Stomach (tissue), 4 donors: ENCODE data around the gene ZCCHC7.

Experiments used
- CTCF ChIP-seq, 7 experiments: fragments of 450-650 bp in 4 of 7; fragments of 200-600 bp in 3 of 7; sonication (generic) in 3 of 7; IDR thresholded peaks; one replicate each; pipeline ENCODE4 v1.5.1; 2016 to 2019; ENCODE audit warnings: antibody characterized with exemption in 7 of 7, control low read depth in 2 of 7, mild to moderate bottlenecking in 1 of 7
- POLR2A ChIP-seq, 4 donors: fragments of 450-650 bp; IDR thresholded peaks; one replicate each; pipeline ENCODE4 v1.6.1; 2016; ENCODE audit warnings: antibody characterized with exemption in 4 of 4, control low read depth in 2 of 4, mild to moderate bottlenecking in 1 of 4, moderate library complexity in 1 of 4

- TF ChIP-seq POLR2A (IDR thresholded peaks at IDR 0.05) (no peak), CTCF (IDR thresholded peaks at IDR 0.05) (no peak)
Measured at GRCh38 chr9:37406603-37407401, 286.4 kb downstream of the ZCCHC7 start.
